Endothelial cell (in vitro differentiated cells): ENCODE results near the gene MADCAM1. TPM values are rescaled to one million over a fixed set of nuclear protein-coding genes. Genes with fewer than 3 reads are reported as not detected.

Experiments used
- DNase-seq: peaks from one replicate; pipeline ENCODE4 v3.0.0; 2021; ENCODE audit warnings: low spot score
- H3K27ac Mint-ChIP-seq: one replicate; pipeline ENCODE4 v1.8.0; 2021; ENCODE audit warnings: mixed read lengths, inconsistent platforms; ENCODE audit not compliant: unreplicated experiment
- H3K27me3 Mint-ChIP-seq: one replicate; pipeline ENCODE4 v1.8.0; 2021; ENCODE audit warnings: mild to moderate bottlenecking, moderate library complexity, mixed read lengths, inconsistent platforms; ENCODE audit not compliant: unreplicated experiment
- H3K36me3 Mint-ChIP-seq: one replicate; pipeline ENCODE4 v1.8.0; 2021; ENCODE audit warnings: mild to moderate bottlenecking, low read depth, mixed read lengths, inconsistent platforms; ENCODE audit not compliant: unreplicated experiment
- H3K4me1 Mint-ChIP-seq: one replicate; pipeline ENCODE4 v1.8.0; 2021; ENCODE audit warnings: mild to moderate bottlenecking, mixed read lengths, inconsistent platforms; ENCODE audit not compliant: unreplicated experiment
- H3K4me3 Mint-ChIP-seq: one replicate; pipeline ENCODE4 v1.8.0; 2021; ENCODE audit warnings: mild to moderate bottlenecking, mixed read lengths, inconsistent platforms; ENCODE audit not compliant: unreplicated experiment
- H3K9me3 Mint-ChIP-seq: one replicate; pipeline ENCODE4 v1.8.0; 2021; ENCODE audit warnings: mixed read lengths, inconsistent platforms; ENCODE audit not compliant: unreplicated experiment
- CTCF ChIP-seq: fragments of 200-600 bp; sonication (generic); IDR thresholded peaks from one replicate; pipeline ENCODE4 v1.5.0; 2021; ENCODE audit warnings: antibody characterized with exemption; ENCODE audit not compliant: unreplicated experiment
- total RNA-seq: library from RNA; stranded (reverse); fragmentation: NEBNext Ultra II Directional; extraction: Animal tissue kit (Norgen Biotek cat#: 25700); gene quantifications from one replicate; pipeline ENCODE4 v1.2.1, GENCODE V29; 2021; ENCODE audit not compliant: unreplicated experiment

Gene MADCAM1
- total RNA-seq, 1 donor from 2014 or later: 6.5 TPM

GRCh38 chr19:512547-513365 lies 16.5 kb downstream of the MADCAM1 start:
- Mint-ChIP-seq H3K27me3 (peaks cover 21% of the 10 kb centered on the region), H3K9me3 (no peaks in the 10 kb centered on the region), H3K36me3 (peaks cover 22% of the 10 kb centered on the region), H3K27ac (no peak overlapping the region), H3K4me3 (no peak overlapping the region), H3K4me1 (peaks cover 24% of the 10 kb centered on the region)
- no peak for TF ChIP-seq CTCF
- DNase-seq: no peak

GRCh38 chr19:513368-514165 lies 17.3 kb downstream of the MADCAM1 start:
- peaks cover 18% of the 10 kb centered on the region for H3K4me1 Mint-ChIP-seq
- peak overlapping the region; percentile 56 for H3K4me3 Mint-ChIP-seq
- peaks cover 20% of the 10 kb centered on the region for H3K36me3 Mint-ChIP-seq
- H3K27ac Mint-ChIP-seq: no peak overlapping the region
- TF ChIP-seq CTCF: no peak
- no peaks in the 10 kb centered on the region for H3K9me3 Mint-ChIP-seq
- DNase-seq: no peak
- H3K27me3 Mint-ChIP-seq: peaks cover 16% of the 10 kb centered on the region

GRCh38 chr19:514166-514663 lies 17.9 kb downstream of the MADCAM1 start:
- H3K9me3 Mint-ChIP-seq: no peaks in the 10 kb centered on the region
- no peak for TF ChIP-seq CTCF

GRCh38 chr19:517721-518597 lies 21.7 kb downstream of the MADCAM1 start:
- H3K27me3 Mint-ChIP-seq: peaks cover 20% of the 10 kb centered on the region
- peaks cover 9% of the 10 kb centered on the region for H3K4me1 Mint-ChIP-seq
- TF ChIP-seq CTCF: no peak
- H3K36me3 Mint-ChIP-seq: peaks cover 15% of the 10 kb centered on the region
- no peak overlapping the region for H3K27ac Mint-ChIP-seq
- DNase-seq: no peak
- no peak overlapping the region for H3K4me3 Mint-ChIP-seq
- H3K9me3 Mint-ChIP-seq: no peaks in the 10 kb centered on the region

More at GRCh38 chr19:514166-514663, 17.9 kb downstream of the MADCAM1 start:
- peaks cover 15% of the 10 kb centered on the region for H3K36me3 Mint-ChIP-seq
- DNase-seq: no peak
- H3K4me3 Mint-ChIP-seq: peak overlapping the region; percentile 56
- H3K4me1 Mint-ChIP-seq: peaks cover 17% of the 10 kb centered on the region
- peaks cover 12% of the 10 kb centered on the region for H3K27me3 Mint-ChIP-seq
- peak overlapping the region; percentile 22 for H3K27ac Mint-ChIP-seq
